Glomerular visceral epithelial cell (primary cell): ENCODE measurements around the gene GAS6.
A peak's percentile ranks its signal among the peaks of the same experiment; 100 is the strongest.

ENCODE experiments used
- DNase-seq: peaks from one replicate; pipeline ENCODE4 v3.0.0-alpha.2; 2016; ENCODE audit errors: extremely low spot score

The GAS6 gene

DNA sequence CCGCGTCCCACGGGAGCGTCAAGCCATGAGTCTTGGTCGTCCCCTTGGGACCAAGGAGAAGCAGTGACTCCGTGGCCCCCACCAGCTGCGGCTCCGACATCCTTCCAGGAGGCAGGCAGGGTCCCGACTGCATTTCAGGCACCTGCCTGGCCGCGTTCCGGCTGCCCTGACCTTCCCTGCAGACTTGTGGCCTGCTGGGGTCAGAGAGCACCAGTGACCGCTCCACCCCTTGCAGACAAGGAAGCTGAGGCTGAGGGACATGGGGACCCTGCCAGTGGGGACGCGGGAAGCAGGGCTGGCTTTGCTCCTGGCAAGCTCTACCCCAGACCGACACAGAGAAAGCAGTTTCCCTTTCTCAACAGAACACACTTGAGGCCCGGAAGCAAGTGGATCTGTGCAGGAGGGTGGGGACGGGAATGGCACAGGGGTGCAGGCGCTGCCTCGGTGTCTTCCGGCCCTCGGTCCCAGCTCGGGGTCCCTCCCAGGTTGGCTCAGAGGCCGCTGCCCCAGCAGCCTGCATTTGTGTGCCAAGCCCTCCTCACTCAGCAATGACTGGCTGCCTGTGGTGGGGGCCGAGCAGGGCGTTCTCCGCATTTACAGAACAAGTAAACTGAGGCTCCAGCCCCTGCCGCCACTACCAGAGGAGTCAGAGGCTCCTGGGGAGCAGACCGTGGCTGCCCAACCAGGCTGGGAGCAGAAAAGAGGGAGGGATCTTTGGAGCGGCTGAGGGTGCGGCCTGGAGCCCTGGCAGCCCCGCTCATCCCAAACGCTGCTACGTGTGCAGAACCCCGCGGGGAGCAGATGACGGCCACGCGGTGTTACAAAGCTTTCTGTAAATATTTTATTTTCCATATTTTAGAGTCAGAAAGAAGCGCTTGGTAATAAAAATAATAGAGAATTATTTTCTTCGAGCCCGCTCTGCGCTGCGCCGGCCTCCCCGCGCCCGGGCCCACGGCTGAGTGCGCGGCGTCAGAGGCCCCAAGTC lies 43.9 kb downstream of the GAS6 start:
- no peak for DNase-seq

DNA sequence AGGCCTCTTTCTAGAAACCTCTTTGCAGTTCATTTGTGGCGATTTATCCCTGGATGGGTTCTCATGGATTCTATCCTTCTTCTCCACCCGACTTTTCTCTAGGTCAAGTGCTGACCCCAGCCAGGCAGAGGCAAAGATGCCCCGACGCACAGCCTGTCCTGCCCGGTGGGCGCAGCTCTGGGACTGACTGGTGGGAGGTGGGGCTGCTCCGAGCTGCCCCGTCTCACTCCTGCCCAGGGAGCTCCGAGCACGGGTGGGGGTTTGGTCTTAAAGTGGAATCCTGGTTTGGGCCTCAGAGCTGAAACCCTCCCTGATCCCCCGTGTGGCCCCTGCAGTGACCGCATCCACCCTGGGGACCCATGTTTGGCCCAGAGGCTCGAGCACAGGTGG lies 44.5 kb downstream of the GAS6 start:
- no peak for DNase-seq

DNA sequence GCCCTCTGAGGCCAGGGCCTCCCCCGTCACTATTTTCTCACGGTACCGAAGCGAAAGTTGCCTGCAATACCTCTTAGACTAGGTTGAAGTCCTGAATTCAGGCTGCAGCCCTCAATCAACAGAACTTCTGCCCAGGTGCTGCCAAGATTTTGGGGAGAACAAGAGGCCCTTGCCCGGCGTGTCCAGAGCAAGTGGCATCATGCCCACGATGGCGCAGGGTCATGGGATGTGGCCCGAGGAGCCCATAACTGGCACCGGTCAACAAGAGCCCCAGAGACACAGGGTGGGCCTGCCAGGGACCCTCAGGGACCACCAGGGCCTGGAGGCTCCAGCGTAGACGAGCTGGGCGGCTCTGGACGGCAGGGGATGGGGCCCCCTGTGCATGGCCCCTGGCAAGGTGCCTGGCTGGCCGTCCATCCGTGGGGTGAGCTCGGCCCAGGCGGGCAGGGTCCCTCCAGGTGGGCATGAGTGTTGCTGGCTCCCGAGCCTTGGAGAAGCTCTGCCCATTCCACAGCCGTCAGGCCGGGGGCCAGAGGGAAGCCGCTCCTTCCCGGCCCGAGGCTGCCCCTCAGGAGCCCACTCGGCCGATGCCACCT lies 45.1 kb downstream of the GAS6 start:
- no peak for DNase-seq

DNA sequence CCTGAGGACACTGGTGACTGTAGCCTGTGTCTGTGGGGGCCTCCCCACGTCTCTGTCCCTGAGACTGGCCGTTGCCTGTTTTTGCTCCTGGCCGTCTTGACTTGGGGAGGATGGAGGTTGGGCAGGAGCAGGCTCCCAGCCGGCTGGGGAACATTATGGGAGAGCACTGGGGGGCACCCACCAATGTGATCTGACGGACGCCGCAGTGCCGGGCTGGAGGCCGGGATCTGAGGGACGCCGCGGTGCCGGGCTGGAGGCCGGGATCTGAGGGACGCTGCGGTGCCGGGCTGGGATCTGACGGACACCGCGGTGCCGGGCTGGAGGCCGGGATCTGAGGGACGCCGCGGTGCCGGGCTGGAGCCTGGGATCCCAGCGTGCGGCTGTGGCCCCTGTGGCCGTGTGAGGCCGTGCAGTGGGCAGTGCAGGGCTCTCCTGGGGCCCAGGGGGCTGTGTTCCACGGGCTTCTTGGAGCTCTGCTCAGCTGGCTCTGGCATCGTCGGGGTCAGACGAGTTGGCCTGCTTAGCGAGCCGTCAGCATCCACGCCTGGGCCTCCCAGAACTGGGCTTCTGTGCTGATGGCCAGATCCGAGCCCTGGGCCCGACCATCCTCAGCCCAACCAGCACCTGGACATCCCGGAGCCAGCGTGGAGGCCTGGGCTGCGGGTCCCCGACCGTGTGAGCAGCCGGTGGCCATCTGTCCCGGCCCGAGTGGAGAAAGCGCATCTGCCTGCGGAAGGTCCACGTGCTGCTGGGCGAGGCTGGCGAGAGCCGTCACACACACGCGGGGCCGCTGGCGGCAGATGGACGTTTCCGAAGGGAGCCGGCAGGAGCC lies 45.8 kb downstream of the GAS6 start:
- no peak for DNase-seq

- DNase-seq = peak; percentile 76
Measured at GRCh38 chr13:113816946-113817859, 46.7 kb downstream of the GAS6 start.

DNA sequence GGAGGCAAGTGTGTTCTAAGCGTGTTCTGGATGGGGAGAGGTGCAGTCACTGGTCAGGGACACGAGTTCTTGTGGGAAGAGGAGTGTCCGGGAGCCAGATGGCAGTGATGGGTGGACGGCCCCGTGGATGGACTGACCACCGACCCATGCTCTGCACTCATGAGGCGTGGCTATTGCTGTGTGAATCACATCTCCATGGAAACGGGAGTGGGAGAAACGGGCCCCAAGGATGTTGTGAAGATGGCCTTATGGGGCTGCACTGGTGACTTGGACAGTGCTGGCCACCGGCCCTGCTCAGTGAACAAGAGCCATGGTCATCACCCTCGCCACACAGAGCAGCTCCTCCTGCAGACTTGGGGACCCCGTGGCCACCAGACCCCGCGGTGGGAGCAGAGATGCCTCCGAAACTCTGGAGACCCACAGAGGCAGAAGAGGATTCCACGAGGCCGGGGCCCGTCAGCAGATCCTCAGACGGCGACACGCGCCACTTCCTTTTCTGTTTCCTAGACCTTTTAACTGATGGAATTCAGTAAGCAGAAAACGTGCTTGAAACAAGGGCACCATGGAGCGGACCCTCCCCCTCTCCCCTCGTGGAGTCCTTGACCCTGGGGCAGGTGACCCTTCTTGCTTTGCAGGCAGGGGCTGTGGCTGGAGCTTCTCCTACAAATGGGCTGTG lies 47.5 kb downstream of the GAS6 start:
- peak; percentile 33 for DNase-seq

GRCh38 chr13:113815151-113816058 lies 48.5 kb downstream of the GAS6 start:
- DNase-seq = no peak

DNA sequence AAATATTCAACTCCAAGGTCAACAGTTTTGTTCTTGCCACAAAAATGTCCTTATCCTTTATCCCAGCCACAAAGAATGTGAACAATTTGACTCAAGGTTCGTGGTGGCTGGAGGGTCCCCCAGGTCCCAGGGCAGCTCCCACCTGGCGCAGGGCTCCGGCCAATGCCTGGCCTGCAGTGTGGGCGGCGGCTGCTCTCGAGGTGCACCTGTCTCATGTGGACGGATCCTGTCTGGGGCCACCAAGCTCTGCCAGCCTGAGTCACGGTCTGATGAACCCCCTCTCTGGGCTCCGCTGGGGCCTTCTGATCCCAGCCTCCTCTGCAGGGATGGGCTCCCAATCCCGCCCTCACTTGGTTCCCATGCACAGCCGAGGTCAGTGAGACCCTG lies 49.4 kb downstream of the GAS6 start:
- peak; percentile 91 for DNase-seq

DNA sequence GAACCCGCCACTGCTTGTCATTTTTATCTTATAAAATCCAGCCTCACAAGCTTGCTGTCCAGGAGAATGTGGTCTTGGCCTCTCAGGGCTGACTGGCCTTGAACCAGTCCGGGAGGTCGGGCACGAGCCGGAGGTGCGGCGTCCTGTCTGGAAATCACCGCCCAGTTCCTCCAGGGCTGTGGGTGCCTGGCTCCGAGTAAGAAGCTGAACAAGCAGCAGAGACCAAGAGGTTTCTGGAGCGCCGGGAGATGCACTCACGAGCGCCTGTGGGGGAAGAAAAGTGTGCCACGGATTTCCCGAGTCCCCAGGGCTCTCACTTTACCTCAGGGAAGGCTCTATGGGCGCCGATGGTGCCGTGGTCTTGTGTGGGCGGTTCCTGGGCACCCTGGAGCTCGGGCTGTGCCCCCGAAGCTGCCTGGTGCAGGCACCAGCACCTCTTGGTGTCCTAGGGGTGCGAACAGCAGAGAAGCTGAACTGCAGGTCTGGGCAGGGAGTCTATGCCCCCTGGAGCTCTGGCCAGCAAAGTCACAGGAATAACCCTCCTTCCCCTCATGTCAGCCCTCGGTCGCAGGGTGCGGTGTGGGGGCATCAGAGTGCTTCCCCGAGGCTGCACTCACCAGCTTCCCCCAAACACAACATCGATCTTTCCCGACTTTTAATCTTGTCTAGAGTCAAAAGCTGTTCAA lies 50.0 kb downstream of the GAS6 start:
- DNase-seq = peak; percentile 91

DNA sequence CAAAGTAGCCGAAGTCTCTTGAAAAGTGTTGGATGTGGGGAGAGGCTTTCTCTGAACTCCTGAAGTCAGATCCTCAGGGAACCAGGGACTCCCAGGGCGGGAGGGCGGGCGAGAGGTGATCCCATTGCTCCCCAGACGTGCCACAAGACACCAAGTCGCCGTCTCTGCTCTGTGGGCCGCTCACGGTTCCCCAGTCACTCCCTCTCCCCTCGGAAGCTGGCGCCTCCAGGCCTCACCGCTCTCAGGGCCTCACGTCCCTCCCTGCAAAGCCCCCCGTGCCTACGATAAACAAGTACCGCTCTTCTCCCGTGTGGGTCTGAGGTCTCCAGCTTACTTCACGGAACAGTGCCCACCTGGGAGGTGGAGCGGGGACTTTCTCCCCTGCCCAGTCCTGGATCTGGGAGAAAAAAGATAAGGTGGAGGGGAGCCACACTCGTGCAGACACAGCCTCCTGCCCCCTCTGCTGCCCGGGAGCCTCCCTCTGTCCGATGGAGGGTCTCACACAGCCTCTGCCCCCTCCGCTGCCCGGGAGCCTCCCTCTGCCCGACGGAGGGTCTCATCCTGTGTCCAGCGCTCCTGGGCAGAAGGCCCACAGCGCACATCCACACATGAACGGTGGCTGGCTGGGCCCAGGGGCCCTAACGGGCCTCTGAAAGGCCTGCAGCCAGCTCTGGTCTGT lies 50.7 kb downstream of the GAS6 start:
- no peak for DNase-seq

- DNase-seq = no peak
Measured at GRCh38 chr13:113812178-113813040, 51.5 kb downstream of the GAS6 start.

DNA sequence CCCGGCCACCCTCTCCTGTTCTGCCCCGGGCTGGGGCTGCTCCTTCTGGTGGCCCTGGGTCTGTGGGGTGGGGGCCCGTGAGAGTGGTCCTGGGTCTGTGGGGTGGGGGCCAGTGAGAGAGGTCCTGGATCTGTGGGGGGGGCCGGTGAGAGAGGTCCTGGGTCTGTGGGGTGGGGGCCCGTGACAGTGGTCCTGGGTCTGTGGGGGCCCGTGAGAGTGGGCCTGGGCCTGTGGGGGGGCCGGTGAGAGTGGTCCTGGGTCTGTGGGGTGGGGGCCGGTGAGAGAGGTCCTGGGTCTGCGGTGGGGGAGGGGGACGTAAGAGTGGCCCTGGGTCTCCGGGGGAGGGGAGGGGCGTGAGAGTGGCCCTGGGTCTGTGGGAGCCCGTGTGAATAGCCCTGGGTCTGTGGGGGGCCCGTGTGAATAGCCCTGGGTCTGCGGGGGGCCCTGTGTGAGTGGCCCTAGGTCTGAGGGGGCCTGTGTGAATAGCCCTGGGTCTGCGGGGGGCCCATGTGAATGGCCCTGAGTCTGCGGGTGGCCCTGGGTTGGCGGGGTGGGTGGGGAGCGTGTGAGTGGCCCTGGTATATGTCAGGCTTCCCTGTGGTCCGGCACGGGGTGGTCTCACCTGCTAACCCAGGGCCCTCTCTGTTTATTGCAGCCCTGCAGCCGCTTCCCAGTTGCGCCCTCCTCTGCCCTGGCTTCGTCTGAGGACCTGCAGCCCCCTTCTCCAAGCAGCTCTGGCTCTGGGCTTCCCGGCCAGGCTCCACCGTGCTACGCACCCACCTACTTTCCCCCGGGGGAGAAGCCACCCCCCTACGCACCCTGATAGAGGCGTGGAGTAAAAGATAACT lies 52.6 kb downstream of the GAS6 start:
- no peak for DNase-seq

GRCh38 chr13:113810640-113811039 lies 53.2 kb downstream of the GAS6 start:
- DNase-seq = no peak

DNA sequence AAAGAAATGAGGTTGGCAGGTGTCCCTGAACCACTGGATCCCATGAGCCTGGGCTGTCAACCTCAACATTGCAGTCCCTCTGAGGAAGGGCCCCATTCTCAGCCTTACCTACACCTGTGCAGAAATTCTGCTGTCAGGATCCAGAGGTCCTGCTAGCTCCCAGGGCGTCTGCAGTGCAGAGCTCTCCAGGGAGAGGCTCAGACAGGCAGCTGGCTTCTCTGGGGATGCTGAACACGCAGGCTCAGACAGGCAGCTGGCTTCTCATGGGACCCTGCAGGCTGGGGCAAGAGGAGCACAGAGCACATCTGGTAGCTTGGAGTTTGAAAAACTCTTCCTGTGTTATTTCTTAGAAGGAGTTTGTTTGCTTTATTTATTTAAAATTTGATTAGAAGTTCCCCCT lies 53.9 kb downstream of the GAS6 start:
- DNase-seq = no peak

DNA sequence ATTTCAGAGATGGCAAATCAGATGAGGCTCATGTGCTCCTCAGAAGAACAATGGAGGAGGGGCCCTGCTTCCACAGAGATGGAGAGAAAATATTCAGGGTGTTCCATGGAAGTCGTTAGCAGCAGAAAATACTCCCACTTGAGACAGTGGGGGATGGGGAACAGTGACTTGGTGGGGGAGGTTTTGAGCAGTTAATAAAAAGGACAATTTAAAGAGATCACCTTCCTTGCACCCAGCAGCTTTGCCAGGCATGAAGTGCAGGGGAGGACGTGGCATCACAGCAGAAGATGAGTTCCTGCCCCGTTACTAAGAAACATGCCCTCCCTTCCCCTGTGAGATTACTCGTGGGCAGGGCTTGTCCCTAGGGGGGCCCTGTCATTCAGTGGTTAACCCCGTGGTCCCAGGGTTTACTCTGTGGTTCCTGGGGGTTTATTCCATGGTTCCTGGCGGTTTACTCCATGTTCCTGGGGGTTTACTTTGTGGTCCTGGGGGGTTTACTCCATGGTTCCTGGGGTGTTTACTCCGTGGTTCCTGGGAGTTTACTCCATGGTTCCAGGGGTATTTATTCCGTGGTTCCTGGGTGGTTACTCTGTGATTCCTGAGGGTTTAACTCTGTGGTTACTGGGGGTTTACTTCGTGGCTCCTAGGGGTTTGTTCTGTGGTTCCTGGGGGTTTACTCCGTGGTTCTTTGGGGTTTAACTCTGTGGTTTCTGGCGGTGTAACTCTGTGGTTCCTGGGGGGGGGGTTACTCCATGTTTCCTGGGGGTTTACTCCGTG lies 55.6 kb downstream of the GAS6 start:
- no peak for DNase-seq

DNA sequence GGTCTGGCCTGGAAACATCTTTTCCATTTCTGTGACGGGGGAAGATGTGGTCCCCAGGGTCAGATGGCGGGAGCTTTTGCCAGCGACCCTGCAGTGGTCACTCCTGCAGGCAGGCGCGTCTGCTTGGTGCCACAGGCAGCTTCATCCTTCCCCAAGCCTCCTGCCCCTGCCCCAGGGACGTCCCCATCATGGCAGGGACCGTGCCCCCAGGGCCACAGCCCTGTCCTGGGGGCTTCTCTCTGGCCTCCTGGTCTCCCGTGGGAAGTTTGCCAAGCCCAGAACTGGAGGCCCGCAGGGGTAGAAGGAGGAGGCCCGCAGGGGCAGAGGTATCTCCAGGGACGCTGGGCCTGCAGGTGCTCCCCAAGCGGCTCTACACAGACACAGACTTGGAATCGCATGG lies 57.4 kb downstream of the GAS6 start:
- no peak for DNase-seq
